ENCODE results near the gene KCNMA1.

Gene KCNMA1

DNA sequence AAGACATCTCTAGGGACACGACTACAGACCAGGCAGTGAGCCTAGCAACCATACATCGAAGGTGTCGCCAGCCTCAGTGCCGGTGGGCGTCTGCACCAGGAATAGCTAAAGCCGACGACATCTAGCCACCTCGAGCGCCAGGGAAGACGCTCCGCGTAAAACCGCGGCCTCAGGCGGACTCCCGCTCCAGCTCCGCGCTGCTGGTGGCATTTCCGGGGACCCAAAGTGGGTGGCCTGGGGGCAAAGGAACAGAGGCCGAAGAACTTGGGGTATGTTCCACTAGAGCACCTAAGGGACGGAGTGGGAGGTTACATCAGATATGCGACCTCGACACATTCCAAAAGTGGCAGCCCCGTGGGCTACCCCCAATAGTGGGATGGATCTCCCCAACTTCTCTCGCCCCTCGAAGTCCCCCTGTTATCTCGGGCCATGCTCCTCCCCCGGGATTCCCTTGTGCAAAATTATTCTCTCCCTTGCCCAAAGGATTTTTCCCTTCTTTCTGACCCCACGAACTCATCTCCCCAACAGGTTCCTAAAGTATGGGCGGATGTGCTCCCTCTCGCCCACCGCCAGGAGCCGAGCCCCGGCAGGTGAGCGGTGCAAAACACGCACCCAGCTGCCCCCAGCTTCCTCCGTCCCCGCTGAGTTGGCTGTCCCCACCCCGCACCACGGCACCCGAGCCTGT lies 1.2 kb downstream of the KCNMA1 start:
- Histone ChIP-seq H3K36me3 (ENCODE audit: insufficient read depth, low read length) (no peaks in the 10 kb centered on the region), H3K9me3 (ENCODE audit: low read length) (no peaks in the 10 kb centered on the region), H3K27me3 (ENCODE audit: insufficient read depth, low read length) (peaks cover 79% of the 10 kb centered on the region), H3K4me3 (ENCODE audit: low read length) (no peak overlapping the region), H3K4me1 (ENCODE audit: insufficient read depth, low read length) (peaks cover 5% of the 10 kb centered on the region), H2AFZ (ENCODE audit: low read depth, low read length) (peak overlapping the region; percentile 12)

DNA sequence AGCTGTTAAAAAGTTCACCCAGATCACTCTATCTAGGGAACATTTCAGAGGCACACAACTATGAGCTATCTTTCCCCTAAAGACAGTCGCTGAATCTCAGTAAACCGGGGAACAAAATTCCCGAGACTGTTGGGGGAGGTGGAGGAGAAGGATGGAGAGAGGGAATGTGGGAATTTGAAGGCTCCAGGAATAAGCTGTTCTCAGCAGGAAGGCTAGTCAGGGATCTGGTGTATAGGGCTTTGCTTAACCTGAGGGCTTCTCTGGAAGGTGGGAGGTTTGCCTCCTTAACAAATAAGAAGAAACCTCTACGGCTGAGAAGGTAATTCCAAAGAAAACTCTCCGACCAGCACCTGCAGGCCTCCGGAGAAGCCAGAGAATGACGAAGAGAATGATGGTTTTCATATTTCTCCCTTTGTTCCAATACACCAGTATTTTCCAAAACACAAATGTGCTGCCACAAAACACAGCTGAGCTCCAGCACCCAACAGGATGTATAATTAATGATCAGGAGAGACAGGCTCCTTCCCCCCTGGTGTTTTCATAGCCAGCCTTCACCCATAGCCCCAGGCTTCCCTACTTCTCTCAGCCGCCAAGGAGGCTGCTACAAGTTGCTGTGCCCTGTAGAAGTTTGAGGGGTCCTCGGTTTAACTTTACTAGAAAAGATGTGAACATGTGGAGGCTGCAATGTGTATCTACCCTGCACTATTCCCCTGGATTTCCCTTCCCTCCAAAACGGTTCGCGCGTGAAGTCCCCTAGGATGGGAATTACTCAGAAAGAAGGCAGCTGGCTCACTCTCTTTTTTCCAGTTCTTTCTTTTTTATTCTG lies 2.0 kb downstream of the KCNMA1 start:
- peaks cover 72% of the 10 kb centered on the region for H3K27me3 ChIP-seq (ENCODE audit: insufficient read depth, low read length)
- no peaks in the 10 kb centered on the region for H3K9me3 ChIP-seq (ENCODE audit: low read length)
- no peaks in the 10 kb centered on the region for H3K36me3 ChIP-seq (ENCODE audit: insufficient read depth, low read length)
- peaks cover 5% of the 10 kb centered on the region for H3K4me1 ChIP-seq (ENCODE audit: insufficient read depth, low read length)
- H2AFZ ChIP-seq (ENCODE audit: low read depth, low read length): no peak overlapping the region
- H3K4me3 ChIP-seq (ENCODE audit: low read length): no peak overlapping the region

DNA sequence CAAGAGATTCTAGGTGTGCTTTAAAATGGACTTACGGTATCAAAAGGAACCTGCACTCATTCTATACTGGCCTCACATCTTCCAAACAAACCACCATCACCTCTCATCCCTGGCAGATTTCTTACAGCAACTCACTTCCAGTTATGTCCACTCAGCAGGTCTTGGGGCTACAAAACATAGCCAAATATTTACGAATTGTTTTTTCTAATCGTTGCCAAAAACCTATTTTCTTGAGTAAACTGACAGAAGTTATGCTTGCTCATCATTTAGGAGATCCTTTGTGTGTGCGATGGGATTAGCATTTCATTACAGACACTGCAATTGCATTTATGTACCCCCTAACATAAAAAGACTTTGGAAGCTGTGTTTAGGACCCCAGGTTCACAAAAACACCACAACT lies 2.7 kb downstream of the KCNMA1 start:
- Histone ChIP-seq H3K36me3 (ENCODE audit: insufficient read depth, low read length) (no peaks in the 10 kb centered on the region), H3K27me3 (ENCODE audit: insufficient read depth, low read length) (peaks cover 66% of the 10 kb centered on the region), H3K9me3 (ENCODE audit: low read length) (no peaks in the 10 kb centered on the region), H3K4me3 (ENCODE audit: low read length) (no peak overlapping the region), H3K4me1 (ENCODE audit: insufficient read depth, low read length) (peaks cover 5% of the 10 kb centered on the region), H2AFZ (ENCODE audit: low read depth, low read length) (no peak overlapping the region)

- no peak overlapping the region for H2AFZ ChIP-seq (ENCODE audit: low read depth, low read length)
- peaks cover 50% of the 10 kb centered on the region for H3K27me3 ChIP-seq (ENCODE audit: insufficient read depth, low read length)
- H3K4me3 ChIP-seq (ENCODE audit: low read length): no peak overlapping the region
These were observed 4.2 kb downstream of the KCNMA1 start for GRCh38 chr10:77633376-77633775.

GRCh38 chr10:77631241-77631640 lies 6.4 kb downstream of the KCNMA1 start:
- Histone ChIP-seq H3K4me1 (ENCODE audit: insufficient read depth, low read length) (no peaks in the 10 kb centered on the region), H2AFZ (ENCODE audit: low read depth, low read length) (no peak overlapping the region), H3K27me3 (ENCODE audit: insufficient read depth, low read length) (peaks cover 34% of the 10 kb centered on the region), H3K9me3 (ENCODE audit: low read length) (no peaks in the 10 kb centered on the region), H3K4me3 (ENCODE audit: low read length) (no peak overlapping the region), H3K36me3 (ENCODE audit: insufficient read depth, low read length) (no peaks in the 10 kb centered on the region)

More at GRCh38 chr10:77633376-77633775, 4.2 kb downstream of the KCNMA1 start:
- no peaks in the 10 kb centered on the region for H3K36me3 ChIP-seq (ENCODE audit: insufficient read depth, low read length)
- H3K4me1 ChIP-seq (ENCODE audit: insufficient read depth, low read length): peaks cover 5% of the 10 kb centered on the region
- no peaks in the 10 kb centered on the region for H3K9me3 ChIP-seq (ENCODE audit: low read length)

DNA sequence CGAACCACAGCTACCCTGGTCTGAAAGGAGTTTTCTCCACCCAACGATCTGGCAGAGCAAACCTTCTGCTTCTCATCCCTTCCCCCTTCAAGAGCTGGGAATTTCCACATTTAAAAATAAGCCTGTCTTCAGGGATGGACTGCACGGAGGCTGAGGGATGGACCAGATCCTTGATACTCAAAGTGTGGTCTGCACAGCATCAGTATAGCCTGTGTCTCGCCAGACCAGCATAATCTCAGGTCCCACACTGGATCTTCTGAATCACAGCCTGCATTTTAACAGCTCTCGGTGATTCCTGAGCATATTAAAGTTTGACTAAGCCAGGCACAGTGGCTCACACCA lies 7.1 kb downstream of the KCNMA1 start:
- Histone ChIP-seq H3K4me3 (ENCODE audit: low read length) (no peak overlapping the region), H3K9me3 (ENCODE audit: low read length) (no peaks in the 10 kb centered on the region), H3K27me3 (ENCODE audit: insufficient read depth, low read length) (peaks cover 26% of the 10 kb centered on the region), H3K4me1 (ENCODE audit: insufficient read depth, low read length) (no peaks in the 10 kb centered on the region), H3K36me3 (ENCODE audit: insufficient read depth, low read length) (no peaks in the 10 kb centered on the region), H2AFZ (ENCODE audit: low read depth, low read length) (no peak overlapping the region)

DNA sequence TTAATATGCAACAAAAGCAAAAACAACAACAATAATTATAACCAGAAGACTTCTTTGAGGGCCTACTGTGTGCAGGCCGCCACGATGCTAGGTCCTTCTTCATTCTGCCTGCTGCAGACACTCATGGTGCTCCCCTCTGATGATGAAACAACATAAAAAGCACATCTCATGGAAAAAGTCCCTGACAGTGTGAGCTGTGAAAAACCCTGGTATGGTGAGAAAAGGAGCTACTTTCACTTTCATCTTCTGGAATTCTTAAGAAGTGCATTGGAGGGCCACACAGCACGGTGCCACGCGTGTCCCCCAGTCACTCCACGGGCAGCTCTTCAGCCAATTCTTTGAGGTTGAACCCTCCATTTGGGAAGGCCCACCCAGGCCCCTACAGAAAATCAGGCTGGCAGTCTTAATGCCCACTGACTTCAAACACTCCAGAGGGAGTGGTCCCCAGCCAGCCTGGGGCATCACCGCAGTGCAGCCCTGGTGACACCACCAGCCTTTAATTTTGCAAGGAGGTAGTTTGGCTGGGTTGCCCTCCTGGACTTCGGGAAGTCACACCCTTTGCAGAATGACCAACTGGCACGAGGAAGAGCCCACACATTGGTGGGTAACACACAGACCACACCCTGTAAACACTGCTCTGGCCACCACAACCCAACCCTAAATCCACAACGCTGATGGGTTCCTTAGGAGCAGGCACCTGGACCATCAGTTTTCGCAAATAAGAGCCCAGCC lies 7.7 kb downstream of the KCNMA1 start:
- Histone ChIP-seq H3K4me1 (ENCODE audit: insufficient read depth, low read length) (no peaks in the 10 kb centered on the region), H2AFZ (ENCODE audit: low read depth, low read length) (no peak overlapping the region), H3K9me3 (ENCODE audit: low read length) (no peaks in the 10 kb centered on the region)

GRCh38 chr10:77628906-77629730 lies 8.5 kb downstream of the KCNMA1 start:
- Histone ChIP-seq H3K9me3 (ENCODE audit: low read length) (no peaks in the 10 kb centered on the region), H2AFZ (ENCODE audit: low read depth, low read length) (no peak overlapping the region), H3K4me3 (ENCODE audit: low read length) (no peak overlapping the region), H3K36me3 (ENCODE audit: insufficient read depth, low read length) (no peaks in the 10 kb centered on the region), H3K27me3 (ENCODE audit: insufficient read depth, low read length) (peaks cover 13% of the 10 kb centered on the region), H3K4me1 (ENCODE audit: insufficient read depth, low read length) (no peaks in the 10 kb centered on the region)

More for the DNA sequence above, 7.7 kb downstream of the KCNMA1 start:
- Histone ChIP-seq H3K36me3 (ENCODE audit: insufficient read depth, low read length) (no peaks in the 10 kb centered on the region), H3K27me3 (ENCODE audit: insufficient read depth, low read length) (peaks cover 21% of the 10 kb centered on the region), H3K4me3 (ENCODE audit: low read length) (no peak overlapping the region)

GRCh38 chr10:77626266-77626935 lies 11.2 kb downstream of the KCNMA1 start:
- Histone ChIP-seq H3K36me3 (ENCODE audit: insufficient read depth, low read length) (no peaks in the 10 kb centered on the region), H3K4me3 (ENCODE audit: low read length) (no peak overlapping the region), H3K27me3 (ENCODE audit: insufficient read depth, low read length) (no peaks in the 10 kb centered on the region), H2AFZ (ENCODE audit: low read depth, low read length) (no peak overlapping the region), H3K9me3 (ENCODE audit: low read length) (no peaks in the 10 kb centered on the region), H3K4me1 (ENCODE audit: insufficient read depth, low read length) (no peaks in the 10 kb centered on the region)

DNA sequence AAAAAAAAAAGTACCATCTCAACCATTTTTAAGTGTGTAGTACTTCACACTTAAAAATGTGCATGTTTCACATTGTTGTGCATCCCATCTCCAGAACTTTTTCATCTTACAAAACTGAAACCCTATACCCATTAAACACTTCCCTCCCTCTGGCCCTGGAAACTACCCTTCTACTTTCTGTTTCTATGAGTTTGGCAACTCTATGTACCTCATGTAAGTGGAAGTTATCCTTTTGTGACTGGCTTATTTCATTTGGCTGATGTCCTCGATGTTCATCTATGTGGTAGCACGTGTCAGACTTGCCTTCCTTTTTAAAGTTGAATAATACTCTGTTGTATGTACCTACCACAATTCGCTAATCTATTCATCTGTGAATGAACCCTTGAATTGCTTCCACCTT lies 12.2 kb downstream of the KCNMA1 start:
- H3K9me3 ChIP-seq (ENCODE audit: low read length): no peaks in the 10 kb centered on the region

DNA sequence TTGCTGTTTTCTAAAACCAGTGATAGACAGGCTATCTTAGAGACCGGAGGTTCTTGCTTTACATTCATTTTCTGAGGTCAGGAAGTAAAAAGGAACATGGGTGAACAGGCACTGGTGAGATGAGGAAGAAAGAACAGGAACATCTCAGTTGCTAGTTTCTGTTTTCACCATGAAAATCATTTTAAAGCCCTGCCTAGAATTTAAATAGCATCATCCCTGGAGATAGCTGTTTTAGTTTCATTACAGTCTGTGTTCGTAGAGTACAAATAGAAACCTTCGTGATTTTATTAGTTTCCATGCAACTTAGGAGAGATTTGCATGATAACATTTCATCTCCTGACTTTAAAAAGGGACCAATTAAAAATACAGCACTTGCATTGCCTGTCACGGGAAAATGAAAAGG lies 14.7 kb downstream of the KCNMA1 start:
- H3K27me3 ChIP-seq (ENCODE audit: insufficient read depth, low read length): no peaks in the 10 kb centered on the region
- no peak overlapping the region for H3K4me3 ChIP-seq (ENCODE audit: low read length)
- no peaks in the 10 kb centered on the region for H3K4me1 ChIP-seq (ENCODE audit: insufficient read depth, low read length)
- H3K36me3 ChIP-seq (ENCODE audit: insufficient read depth, low read length): no peaks in the 10 kb centered on the region
- no peak overlapping the region for H2AFZ ChIP-seq (ENCODE audit: low read depth, low read length)
- H3K9me3 ChIP-seq (ENCODE audit: low read length): no peaks in the 10 kb centered on the region

More for the DNA sequence above, 12.2 kb downstream of the KCNMA1 start:
- no peak overlapping the region for H2AFZ ChIP-seq (ENCODE audit: low read depth, low read length)
- H3K27me3 ChIP-seq (ENCODE audit: insufficient read depth, low read length): no peaks in the 10 kb centered on the region
- no peak overlapping the region for H3K4me3 ChIP-seq (ENCODE audit: low read length)
- H3K4me1 ChIP-seq (ENCODE audit: insufficient read depth, low read length): no peaks in the 10 kb centered on the region
- H3K36me3 ChIP-seq (ENCODE audit: insufficient read depth, low read length): no peaks in the 10 kb centered on the region

- H2AFZ ChIP-seq (ENCODE audit: low read depth, low read length): no peak overlapping the region
- no peaks in the 10 kb centered on the region for H3K9me3 ChIP-seq (ENCODE audit: low read length)
- no peaks in the 10 kb centered on the region for H3K4me1 ChIP-seq (ENCODE audit: insufficient read depth, low read length)
- H3K4me3 ChIP-seq (ENCODE audit: low read length): no peak overlapping the region
- no peaks in the 10 kb centered on the region for H3K36me3 ChIP-seq (ENCODE audit: insufficient read depth, low read length)
- H3K27me3 ChIP-seq (ENCODE audit: insufficient read depth, low read length): no peaks in the 10 kb centered on the region
These were observed 16.9 kb downstream of the KCNMA1 start for GRCh38 chr10:77620731-77621130.
